ENCODE data around the gene TTC34. TPM values are rescaled to one million over a fixed set of nuclear protein-coding genes. Genes with fewer than 3 reads are reported as not detected.

The TTC34 gene
- total RNA-seq, 1 donor, result 0.10 TPM

DNA sequence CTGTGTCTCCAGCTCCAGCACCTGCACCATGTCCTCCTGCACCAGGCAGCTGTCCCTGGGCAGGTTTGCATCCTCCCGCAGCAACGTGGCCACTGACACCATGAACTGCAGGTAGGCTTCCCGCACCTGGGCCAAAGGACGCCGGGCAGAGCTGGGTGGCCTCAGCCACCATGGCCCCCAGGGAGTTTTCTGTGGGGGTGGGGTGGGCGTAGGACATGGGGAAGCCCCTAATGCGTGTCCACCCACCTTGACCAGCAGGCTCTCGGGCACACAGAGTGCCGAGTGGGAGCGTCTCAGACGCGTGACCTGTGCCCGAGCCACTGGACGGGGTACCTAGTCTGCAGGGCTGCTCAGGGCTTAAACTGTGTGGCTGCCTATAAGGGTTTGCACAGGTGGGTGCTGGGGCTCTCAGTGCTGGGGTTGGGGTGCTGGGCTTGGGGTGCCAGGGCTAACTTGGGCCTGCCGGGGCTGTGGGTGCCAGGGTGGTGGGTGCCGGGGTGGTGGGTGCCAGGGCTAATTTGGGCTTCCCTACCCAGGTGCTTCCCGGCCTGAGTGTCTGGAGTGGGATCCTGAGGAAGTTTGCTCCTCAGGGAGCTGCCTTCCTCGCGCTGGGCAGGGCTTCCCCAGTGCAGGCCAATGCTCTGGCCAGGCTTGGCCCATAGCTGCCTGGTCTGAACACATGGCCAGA lies 197.2 kb downstream of the TTC34 start:
- no peaks in the 10 kb centered on the region for H3K9me3 ChIP-seq (ENCODE audit: low read depth, low read length)
- no peaks in the 10 kb centered on the region for H3K4me1 ChIP-seq (ENCODE audit: insufficient read depth, low read length)
- no peaks in the 10 kb centered on the region for H3K27me3 ChIP-seq (ENCODE audit: insufficient read depth, low read length)
- no peak overlapping the region for H3K4me3 ChIP-seq (ENCODE audit: low read length)

- Histone ChIP-seq H3K9me3 (ENCODE audit: low read depth, low read length) (no peaks in the 10 kb centered on the region), H3K4me1 (ENCODE audit: insufficient read depth, low read length) (no peaks in the 10 kb centered on the region), H3K27me3 (ENCODE audit: insufficient read depth, low read length) (no peaks in the 10 kb centered on the region), H3K4me3 (ENCODE audit: low read length) (no peak overlapping the region)
Observed at GRCh38 chr1:2603521-2604155, 197.9 kb downstream of the TTC34 start.

GRCh38 chr1:2602866-2603520 lies 198.5 kb downstream of the TTC34 start:
- H3K27me3 ChIP-seq (ENCODE audit: insufficient read depth, low read length), result no peaks in the 10 kb centered on the region
- no peak overlapping the region for H3K4me3 ChIP-seq (ENCODE audit: low read length)
- H3K9me3 ChIP-seq (ENCODE audit: low read depth, low read length), result no peaks in the 10 kb centered on the region
- H3K4me1 ChIP-seq (ENCODE audit: insufficient read depth, low read length), result no peaks in the 10 kb centered on the region

GRCh38 chr1:2602311-2602835 lies 199.1 kb downstream of the TTC34 start:
- no peaks in the 10 kb centered on the region for H3K4me1 ChIP-seq (ENCODE audit: insufficient read depth, low read length)
- H3K4me3 ChIP-seq (ENCODE audit: low read length), result no peak overlapping the region
- H3K27me3 ChIP-seq (ENCODE audit: insufficient read depth, low read length), result no peaks in the 10 kb centered on the region
- no peaks in the 10 kb centered on the region for H3K9me3 ChIP-seq (ENCODE audit: low read depth, low read length)

DNA sequence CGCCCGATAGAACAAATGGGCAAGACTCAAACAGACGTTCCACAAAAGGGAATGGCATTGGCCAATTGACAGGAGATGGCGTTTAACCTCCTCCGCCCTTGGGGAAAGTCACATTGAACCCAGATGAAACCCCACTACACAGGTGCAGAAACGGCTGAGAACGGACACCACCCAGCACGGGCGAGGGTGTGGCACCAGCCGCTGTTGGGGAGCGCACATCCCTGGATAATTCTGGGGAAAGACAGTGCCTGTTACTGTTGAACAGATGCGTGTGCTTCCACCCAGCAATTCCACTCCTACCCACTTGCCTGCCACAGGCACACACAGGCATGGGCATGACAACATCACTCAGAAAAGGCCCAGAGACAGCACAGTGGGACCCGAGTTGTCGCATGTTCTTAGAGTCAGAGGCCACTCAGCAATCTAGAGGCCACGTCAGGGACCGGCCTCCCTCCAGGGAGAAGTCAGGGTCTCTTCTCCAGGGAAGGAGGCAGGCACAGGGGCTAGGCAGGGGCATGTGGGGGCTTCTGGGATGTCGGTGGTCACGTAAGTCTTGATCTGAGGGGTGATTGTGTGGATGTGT lies 199.7 kb downstream of the TTC34 start:
- H3K9me3 ChIP-seq (ENCODE audit: low read depth, low read length), result no peaks in the 10 kb centered on the region
- H3K27me3 ChIP-seq (ENCODE audit: insufficient read depth, low read length), result no peaks in the 10 kb centered on the region
- no peaks in the 10 kb centered on the region for H3K4me1 ChIP-seq (ENCODE audit: insufficient read depth, low read length)
- H3K4me3 ChIP-seq (ENCODE audit: low read length), result no peak overlapping the region

GRCh38 chr1:2598329-2598931 lies 203.1 kb downstream of the TTC34 start:
- Histone ChIP-seq H3K4me1 (ENCODE audit: insufficient read depth, low read length) (no peaks in the 10 kb centered on the region), H3K9me3 (ENCODE audit: low read depth, low read length) (no peaks in the 10 kb centered on the region), H3K4me3 (ENCODE audit: low read length) (no peak overlapping the region), H3K27me3 (ENCODE audit: insufficient read depth, low read length) (no peaks in the 10 kb centered on the region)

DNA sequence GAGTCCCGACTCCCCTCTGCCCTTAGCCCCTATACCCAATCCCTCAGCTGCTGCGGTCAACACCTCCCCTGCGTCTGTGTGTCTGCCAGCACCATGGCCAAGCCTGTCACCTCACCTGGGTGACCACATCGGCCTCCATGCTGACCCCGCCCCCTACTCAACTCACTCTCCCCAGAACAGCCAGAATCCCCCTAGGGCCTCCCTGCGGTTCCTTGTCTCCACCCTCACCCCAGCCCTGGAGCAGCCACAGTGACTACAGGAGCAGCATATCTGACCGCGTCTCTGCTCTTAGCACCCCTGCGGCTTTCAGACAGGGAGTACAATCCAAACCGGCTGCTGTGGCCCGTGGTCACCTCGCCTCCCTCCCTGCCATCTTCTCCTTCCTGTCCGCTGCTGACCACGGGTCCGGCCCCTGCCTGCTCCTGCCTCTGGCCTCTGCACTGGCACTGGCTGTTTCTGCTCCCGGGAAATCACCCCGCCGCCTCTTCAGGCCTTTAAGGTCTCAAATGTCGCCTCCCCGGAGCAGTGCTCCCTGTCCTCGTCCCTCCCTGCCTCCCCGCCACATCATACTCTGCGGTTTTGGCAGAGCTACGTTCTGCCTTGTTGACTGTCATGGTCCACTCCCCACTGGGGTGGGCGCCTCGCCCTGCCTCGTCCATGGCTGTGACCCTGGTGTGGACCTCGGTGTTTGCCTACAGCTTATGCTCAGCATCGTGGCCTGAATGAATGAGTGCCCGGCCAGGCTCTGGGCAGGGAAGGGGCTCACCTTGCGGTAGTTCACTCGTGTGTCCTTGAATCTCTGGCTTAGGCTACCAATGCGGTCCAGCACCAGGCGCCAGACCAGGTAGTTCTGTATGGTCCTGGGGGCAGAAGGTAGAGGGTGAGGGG lies 203.8 kb downstream of the TTC34 start:
- Histone ChIP-seq H3K9me3 (ENCODE audit: low read depth, low read length) (no peaks in the 10 kb centered on the region), H3K27me3 (ENCODE audit: insufficient read depth, low read length) (no peaks in the 10 kb centered on the region), H3K4me1 (ENCODE audit: insufficient read depth, low read length) (no peaks in the 10 kb centered on the region), H3K4me3 (ENCODE audit: low read length) (no peak overlapping the region)

GRCh38 chr1:2596530-2597333 lies 204.8 kb downstream of the TTC34 start:
- Histone ChIP-seq H3K27me3 (ENCODE audit: insufficient read depth, low read length) (no peaks in the 10 kb centered on the region), H3K4me1 (ENCODE audit: insufficient read depth, low read length) (no peaks in the 10 kb centered on the region), H3K9me3 (ENCODE audit: low read depth, low read length) (no peaks in the 10 kb centered on the region), H3K4me3 (ENCODE audit: low read length) (no peak overlapping the region)

GRCh38 chr1:2595812-2596529 lies 205.5 kb downstream of the TTC34 start:
- Histone ChIP-seq H3K4me3 (ENCODE audit: low read length) (no peak overlapping the region), H3K4me1 (ENCODE audit: insufficient read depth, low read length) (no peaks in the 10 kb centered on the region), H3K27me3 (ENCODE audit: insufficient read depth, low read length) (no peaks in the 10 kb centered on the region), H3K9me3 (ENCODE audit: low read depth, low read length) (no peaks in the 10 kb centered on the region)

DNA sequence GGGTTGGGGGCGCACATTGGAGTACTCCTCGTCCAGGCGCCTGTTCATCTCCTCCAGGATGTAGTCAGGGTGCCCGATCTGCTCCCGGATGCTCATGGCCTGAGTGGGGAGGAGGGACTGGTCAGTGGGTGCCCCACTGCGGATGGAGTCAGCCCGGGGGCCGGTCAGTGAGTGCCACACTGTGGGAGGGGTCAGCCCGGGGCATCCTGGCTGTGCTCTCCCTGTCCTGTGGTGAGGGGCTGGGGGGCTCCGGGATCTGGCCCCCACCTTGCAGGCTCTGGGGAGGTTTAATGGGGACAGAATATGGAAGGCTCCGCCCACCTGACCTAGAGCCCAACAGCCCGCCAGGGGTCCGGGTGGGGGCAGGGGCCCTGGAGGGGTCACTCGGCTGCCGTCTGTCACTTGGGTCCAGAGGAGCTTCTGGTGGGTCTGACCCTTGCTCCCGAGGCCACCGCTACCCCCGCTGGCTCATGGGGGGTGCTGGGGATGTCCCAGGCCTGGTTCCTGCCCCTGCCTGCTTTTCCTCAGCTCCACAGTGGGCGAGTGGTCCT lies 206.2 kb downstream of the TTC34 start:
- no peaks in the 10 kb centered on the region for H3K4me1 ChIP-seq (ENCODE audit: insufficient read depth, low read length)
- no peaks in the 10 kb centered on the region for H3K9me3 ChIP-seq (ENCODE audit: low read depth, low read length)
- H3K27me3 ChIP-seq (ENCODE audit: insufficient read depth, low read length), result no peaks in the 10 kb centered on the region
- H3K4me3 ChIP-seq (ENCODE audit: low read length), result no peak overlapping the region

DNA sequence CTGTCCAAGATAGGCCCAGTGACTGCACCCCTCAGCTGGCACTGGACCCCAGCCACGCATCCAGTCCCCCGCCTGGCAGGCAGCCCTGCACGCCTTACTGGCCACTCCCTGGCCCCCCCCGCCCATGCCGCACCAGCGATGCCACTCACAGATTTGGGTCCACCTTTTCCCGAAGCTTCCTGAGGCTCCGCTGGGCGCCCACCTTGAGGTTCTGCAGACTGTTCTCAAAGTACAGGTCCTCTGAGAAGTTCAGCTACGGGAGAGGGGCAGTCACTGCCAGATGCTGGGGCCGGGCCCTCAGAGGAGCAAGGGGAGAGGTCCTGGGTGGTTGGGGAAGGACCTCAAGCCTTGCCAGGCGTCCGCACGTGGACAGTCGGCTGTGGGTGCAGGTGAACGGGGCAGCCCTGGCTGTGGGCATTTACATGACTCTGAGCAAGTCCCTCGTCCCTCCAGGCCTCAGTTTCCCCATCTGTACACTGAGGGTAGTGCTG lies 206.8 kb downstream of the TTC34 start:
- Histone ChIP-seq H3K27me3 (ENCODE audit: insufficient read depth, low read length) (no peaks in the 10 kb centered on the region), H3K9me3 (ENCODE audit: low read depth, low read length) (no peaks in the 10 kb centered on the region), H3K4me3 (ENCODE audit: low read length) (no peak overlapping the region), H3K4me1 (ENCODE audit: insufficient read depth, low read length) (no peaks in the 10 kb centered on the region)

DNA sequence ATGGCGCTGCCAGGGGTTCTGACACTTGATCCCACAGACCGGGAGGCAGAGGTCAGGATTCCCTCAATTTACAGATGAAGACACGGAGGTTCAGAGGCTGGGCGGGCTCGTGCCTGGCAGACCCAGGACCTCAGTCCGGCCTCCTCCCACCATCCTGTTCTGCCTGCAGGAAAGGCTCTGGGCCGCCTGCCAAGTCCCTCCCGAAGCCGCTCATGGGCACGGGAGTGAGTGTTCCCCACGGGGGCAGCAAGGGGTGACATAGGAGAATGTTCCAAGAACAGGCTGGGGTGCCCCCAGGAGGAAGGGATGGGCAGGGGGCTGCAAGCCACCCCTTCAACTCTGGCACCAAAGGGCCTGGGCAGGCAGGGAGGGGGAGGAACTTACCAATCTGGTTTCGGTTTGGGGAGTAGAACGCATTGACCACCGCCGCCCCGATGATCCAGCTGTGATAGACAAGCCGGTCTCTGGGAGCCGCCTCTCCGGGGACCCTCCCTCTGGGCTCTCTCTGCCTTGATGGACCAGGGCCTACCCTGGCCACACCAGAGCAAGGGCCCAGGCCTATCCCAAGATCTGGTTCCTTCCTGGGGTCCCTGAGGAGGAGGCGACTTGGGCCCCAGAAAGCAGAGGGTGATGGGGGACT lies 207.4 kb downstream of the TTC34 start:
- Histone ChIP-seq H3K27me3 (ENCODE audit: insufficient read depth, low read length) (no peaks in the 10 kb centered on the region), H3K9me3 (ENCODE audit: low read depth, low read length) (no peaks in the 10 kb centered on the region), H3K4me1 (ENCODE audit: insufficient read depth, low read length) (no peaks in the 10 kb centered on the region), H3K4me3 (ENCODE audit: low read length) (no peak overlapping the region)

Data from mononuclear cell (primary cell).